PC-9 (cell line): ENCODE results near the gene RER1.

Source experiments
- EZH2 ChIP-seq: fragments of 200-600 bp; sonication (generic); IDR thresholded peaks from 2 replicates; pipeline ENCODE4 v1.8.0; 2017; ENCODE audit warnings: antibody characterized with exemption, low read depth
- TF ChIP-seq, protein P1 (sequence below): fragments of 200-600 bp; sonication (generic); conservative IDR thresholded peaks from 2 replicates; pipeline ENCODE4 v1.6.1; 2017; ENCODE audit warnings: mixed run types, antibody characterized with exemption, mild to moderate bottlenecking, moderate library complexity

DNA sequence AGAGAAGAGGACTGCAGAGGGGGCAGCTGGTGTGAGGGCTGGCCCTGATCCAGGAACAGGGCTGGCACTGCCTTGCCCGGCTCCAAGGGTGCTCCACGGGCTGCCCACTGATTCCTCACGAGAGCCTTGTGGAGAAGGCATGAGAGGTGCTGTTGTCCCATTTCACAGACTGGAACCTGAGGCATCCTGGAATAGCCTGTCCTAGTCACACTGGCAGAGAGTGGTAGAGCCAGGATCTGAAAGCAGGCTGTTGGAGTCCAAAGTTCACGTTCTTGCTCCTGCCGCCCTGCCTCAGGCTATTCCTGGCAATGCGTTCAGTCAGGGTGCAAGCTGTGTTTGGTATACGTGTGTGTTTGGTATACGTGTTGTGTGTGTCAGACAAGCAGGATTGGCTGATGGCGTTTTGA, 1.8 kb downstream of the RER1 start:
- TF ChIP-seq EZH2 = no peak
- TF ChIP-seq, protein P1, sequence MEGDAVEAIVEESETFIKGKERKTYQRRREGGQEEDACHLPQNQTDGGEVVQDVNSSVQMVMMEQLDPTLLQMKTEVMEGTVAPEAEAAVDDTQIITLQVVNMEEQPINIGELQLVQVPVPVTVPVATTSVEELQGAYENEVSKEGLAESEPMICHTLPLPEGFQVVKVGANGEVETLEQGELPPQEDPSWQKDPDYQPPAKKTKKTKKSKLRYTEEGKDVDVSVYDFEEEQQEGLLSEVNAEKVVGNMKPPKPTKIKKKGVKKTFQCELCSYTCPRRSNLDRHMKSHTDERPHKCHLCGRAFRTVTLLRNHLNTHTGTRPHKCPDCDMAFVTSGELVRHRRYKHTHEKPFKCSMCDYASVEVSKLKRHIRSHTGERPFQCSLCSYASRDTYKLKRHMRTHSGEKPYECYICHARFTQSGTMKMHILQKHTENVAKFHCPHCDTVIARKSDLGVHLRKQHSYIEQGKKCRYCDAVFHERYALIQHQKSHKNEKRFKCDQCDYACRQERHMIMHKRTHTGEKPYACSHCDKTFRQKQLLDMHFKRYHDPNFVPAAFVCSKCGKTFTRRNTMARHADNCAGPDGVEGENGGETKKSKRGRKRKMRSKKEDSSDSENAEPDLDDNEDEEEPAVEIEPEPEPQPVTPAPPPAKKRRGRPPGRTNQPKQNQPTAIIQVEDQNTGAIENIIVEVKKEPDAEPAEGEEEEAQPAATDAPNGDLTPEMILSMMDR = no peak
